Stimulated activated CD4-positive, alpha-beta T cell treated with anti-CD3 and anti-CD28 coated beads, Interleukin-15, amount 100 ng/mL, for 48 hours (primary cell): ENCODE measurements around the gene SHQ1.
"Not testable (repeated sequence)": the region's sequence is repeated elsewhere in the genome, so short reads cannot be mapped to it uniquely, and the experiment has no call there.

ENCODE experiments used
- DNase-seq, 2 donors: peaks; one replicate each; pipeline ENCODE4 v3.0.0-alpha.2; 2020; ENCODE audit warnings: low read depth in 2 of 2

The SHQ1 gene

GRCh38 chr3:72719137-72719536 lies 129.1 kb downstream of the SHQ1 start:
- no peak for DNase-seq

GRCh38 chr3:72714135-72714534 lies 134.1 kb downstream of the SHQ1 start:
- DNase-seq: not testable (repeated sequence)

- DNase-seq: not testable (repeated sequence)
Measured at GRCh38 chr3:72710471-72710870, 137.8 kb downstream of the SHQ1 start.

GRCh38 chr3:72708441-72708840 lies 139.8 kb downstream of the SHQ1 start:
- DNase-seq: no peak

DNA sequence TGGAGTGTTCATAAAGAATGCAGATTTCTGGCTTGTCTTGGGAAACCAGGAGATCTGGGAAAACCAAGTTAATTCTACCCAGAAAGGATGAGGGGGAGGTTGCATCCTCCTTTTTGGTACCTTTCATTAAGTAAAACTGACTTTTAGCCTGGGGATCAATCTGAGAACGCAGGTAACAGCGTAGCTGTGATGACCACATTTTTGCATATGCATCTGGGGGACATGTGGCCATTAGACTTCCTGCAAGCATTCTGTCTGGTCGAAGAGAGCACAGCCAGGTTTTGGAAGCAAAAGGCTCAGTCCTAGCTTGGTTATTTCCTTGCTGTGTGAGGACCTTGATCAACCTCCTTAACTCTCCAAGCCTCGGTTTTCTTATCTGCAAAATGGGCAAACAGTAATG lies 145.2 kb downstream of the SHQ1 start:
- DNase-seq: no peak

- DNase-seq: no peak
Measured at GRCh38 chr3:72702390-72702789, 145.9 kb downstream of the SHQ1 start.

DNA sequence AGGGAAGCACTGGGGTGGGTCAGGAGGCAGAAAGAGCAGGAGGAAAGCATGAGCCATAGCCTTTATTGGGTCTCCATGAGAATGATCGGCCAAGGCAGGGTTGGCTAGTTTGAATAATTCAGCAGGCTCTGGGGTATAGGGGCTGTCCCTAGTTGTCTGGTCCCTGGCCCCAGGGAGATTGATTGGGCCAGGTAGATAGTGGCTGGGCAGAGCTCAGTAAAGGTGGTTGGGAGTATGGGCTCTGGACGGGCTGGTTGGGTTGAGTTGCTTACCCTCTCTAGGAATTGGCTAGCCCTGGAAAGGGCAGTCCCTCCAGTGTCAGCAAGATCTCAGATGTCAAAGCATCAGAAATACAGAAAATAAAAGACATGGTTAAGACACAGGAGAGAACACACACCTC lies 148.1 kb downstream of the SHQ1 start:
- no peak for DNase-seq

- DNase-seq: no peak
Measured at GRCh38 chr3:72699631-72700030, 148.6 kb downstream of the SHQ1 start.
